GM12864 (cell line): Measurements from ENCODE around the gene ARL5C.

ENCODE experiments used
- DNase-seq: peaks from one replicate; pipeline ENCODE4 v3.0.0-alpha.2; 2011; ENCODE audit warnings: low read depth
- H3K4me3 ChIP-seq: 2 replicates; pipeline ENCODE4 v1.5.1; 2011; ENCODE audit warnings: mild to moderate bottlenecking, low read depth, low read length, control low read depth
- TF ChIP-seq, protein P1 (sequence below): IDR thresholded peaks from 2 replicates; pipeline ENCODE4 v1.5.1; 2011; ENCODE audit warnings: low read depth, mild to moderate bottlenecking, moderate library complexity, low read length, control low read depth, inconsistent platforms; ENCODE audit errors: missing control alignments

ARL5C gene

DNA sequence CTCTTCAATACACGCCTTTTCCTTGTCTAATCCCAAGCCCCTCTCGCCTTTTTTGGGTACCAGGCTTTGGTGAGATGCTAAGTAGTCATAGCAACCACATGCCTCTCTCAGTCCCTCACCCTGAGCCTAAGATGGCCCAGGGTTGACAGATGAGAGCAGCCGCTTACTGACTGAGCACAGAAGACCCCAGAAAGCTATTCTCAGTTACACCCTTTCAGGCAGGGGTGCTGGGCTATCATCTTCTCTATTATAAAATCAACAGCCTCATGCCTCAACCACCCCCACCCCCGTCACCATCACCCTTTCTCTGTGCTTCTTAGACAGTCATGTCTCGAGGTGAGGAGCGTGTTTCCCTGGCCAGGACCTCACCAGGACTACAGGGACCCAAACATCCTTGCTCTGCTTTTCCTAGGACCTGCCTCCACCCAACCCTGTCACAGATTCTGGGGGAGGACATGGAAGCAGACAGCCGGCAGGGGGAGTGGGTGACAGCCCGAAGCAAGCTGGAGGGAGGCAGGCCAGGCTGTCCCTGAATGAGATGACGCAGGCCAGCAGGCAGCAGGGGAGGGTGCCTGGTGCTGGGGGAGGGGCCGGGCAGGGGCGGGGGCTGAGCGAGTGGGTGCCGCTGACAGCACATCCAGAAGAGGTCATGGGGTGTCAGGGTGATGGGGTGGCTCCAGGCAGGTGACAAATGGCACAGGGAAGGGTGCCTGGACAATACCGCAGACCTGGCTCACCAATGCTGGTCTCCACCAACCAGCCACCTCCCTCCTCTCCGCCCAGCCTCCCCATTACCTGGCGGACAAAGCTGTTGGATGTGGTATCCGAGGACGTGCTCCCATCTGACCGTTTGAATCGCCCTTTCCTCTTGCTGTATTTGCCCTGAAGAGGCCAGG lies 28.4 kb upstream of the ARL5C start:
- H3K4me3 ChIP-seq = no peak overlapping the region
- DNase-seq = no peak
- TF ChIP-seq, protein P1, sequence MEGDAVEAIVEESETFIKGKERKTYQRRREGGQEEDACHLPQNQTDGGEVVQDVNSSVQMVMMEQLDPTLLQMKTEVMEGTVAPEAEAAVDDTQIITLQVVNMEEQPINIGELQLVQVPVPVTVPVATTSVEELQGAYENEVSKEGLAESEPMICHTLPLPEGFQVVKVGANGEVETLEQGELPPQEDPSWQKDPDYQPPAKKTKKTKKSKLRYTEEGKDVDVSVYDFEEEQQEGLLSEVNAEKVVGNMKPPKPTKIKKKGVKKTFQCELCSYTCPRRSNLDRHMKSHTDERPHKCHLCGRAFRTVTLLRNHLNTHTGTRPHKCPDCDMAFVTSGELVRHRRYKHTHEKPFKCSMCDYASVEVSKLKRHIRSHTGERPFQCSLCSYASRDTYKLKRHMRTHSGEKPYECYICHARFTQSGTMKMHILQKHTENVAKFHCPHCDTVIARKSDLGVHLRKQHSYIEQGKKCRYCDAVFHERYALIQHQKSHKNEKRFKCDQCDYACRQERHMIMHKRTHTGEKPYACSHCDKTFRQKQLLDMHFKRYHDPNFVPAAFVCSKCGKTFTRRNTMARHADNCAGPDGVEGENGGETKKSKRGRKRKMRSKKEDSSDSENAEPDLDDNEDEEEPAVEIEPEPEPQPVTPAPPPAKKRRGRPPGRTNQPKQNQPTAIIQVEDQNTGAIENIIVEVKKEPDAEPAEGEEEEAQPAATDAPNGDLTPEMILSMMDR = no peak

- DNase-seq = no peak
- TF ChIP-seq, protein P1 = no peak
- H3K4me3 ChIP-seq = no peak overlapping the region
Measured at GRCh38 chr17:39193346-39193745, 27.4 kb upstream of the ARL5C start.

- TF ChIP-seq, protein P1 = no peak
- DNase-seq = no peak
- H3K4me3 ChIP-seq = no peak overlapping the region
Measured at GRCh38 chr17:39192901-39193300, 26.9 kb upstream of the ARL5C start.

- TF ChIP-seq, protein P1 = no peak
- no peak overlapping the region for H3K4me3 ChIP-seq
- DNase-seq = no peak
Measured at GRCh38 chr17:39191750-39192510, 26.0 kb upstream of the ARL5C start.

DNA sequence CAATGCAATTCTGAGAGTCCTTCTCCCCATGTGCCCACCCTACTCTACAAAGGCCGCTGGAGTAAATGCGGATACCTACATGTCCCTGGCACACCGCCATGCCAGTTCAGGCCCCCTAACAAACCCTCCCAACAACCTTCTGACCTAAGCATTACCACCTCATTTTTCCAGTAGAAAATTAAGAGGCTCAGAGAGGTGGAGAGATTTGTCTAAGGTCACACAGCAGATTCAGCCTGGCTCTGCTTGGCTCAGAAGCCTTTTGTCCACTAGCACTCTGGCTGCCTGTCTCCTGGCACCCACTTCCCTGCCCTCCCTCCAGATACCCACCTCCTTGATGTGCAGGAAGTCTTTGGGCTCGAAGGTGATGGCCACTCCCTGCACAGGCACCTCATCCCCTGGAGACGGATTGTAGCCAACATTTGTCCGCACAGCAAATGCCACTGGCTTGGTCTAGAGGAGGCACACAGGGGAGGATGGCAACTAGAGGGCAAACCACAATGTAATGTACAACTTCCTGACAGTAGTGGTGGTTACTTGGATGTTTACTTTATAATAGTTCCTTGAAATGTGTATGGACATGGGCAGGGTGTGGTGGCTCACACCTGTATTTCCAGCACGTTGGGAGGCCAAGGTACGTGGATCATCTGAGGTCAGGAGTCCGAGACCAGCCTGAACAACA lies 21.3 kb upstream of the ARL5C start:
- H3K4me3 ChIP-seq = no peak overlapping the region
- TF ChIP-seq, protein P1 = no peak
- DNase-seq = no peak

DNA sequence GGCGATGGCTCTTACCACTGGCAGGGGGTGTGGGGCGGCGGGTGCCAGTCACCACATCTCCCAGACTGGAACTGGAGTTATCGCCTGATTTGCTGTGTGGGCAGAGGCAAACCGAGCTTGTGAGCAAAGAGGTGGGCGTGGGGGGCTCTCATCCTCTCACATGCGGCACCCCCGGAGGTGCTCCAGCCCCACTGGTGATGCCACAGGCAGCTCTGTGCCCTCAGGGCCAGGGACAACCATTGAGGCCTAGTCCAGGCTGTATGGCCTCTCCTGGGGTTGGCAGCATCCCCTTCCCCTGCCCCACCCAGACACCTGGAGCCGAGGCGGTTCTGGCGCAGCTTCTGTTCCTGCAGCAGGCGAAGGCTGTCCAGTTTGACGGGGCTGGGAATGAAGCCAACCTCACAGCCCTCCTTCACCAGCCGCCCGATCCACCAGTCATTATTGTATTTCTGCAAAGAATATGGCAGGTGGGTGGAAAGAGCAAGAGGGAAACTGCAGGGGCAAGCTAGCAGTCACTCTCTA lies 20.6 kb upstream of the ARL5C start:
- no peak overlapping the region for H3K4me3 ChIP-seq
- TF ChIP-seq, protein P1 = no peak
- DNase-seq = no peak
